Endothelial cell (in vitro differentiated cells): ENCODE measurements around the gene RFC4. TPM values are rescaled to one million over a fixed set of nuclear protein-coding genes. Genes with fewer than 3 reads are reported as not detected.

Source experiments
- DNase-seq: peaks from one replicate; pipeline ENCODE4 v3.0.0; 2021; ENCODE audit warnings: low spot score
- H3K27ac Mint-ChIP-seq: one replicate; pipeline ENCODE4 v1.8.0; 2021; ENCODE audit warnings: mixed read lengths, inconsistent platforms; ENCODE audit not compliant: unreplicated experiment
- H3K27me3 Mint-ChIP-seq: one replicate; pipeline ENCODE4 v1.8.0; 2021; ENCODE audit warnings: mild to moderate bottlenecking, moderate library complexity, mixed read lengths, inconsistent platforms; ENCODE audit not compliant: unreplicated experiment
- H3K36me3 Mint-ChIP-seq: one replicate; pipeline ENCODE4 v1.8.0; 2021; ENCODE audit warnings: mild to moderate bottlenecking, low read depth, mixed read lengths, inconsistent platforms; ENCODE audit not compliant: unreplicated experiment
- H3K4me1 Mint-ChIP-seq: one replicate; pipeline ENCODE4 v1.8.0; 2021; ENCODE audit warnings: mild to moderate bottlenecking, mixed read lengths, inconsistent platforms; ENCODE audit not compliant: unreplicated experiment
- H3K4me3 Mint-ChIP-seq: one replicate; pipeline ENCODE4 v1.8.0; 2021; ENCODE audit warnings: mild to moderate bottlenecking, mixed read lengths, inconsistent platforms; ENCODE audit not compliant: unreplicated experiment
- H3K9me3 Mint-ChIP-seq: one replicate; pipeline ENCODE4 v1.8.0; 2021; ENCODE audit warnings: mixed read lengths, inconsistent platforms; ENCODE audit not compliant: unreplicated experiment
- CTCF ChIP-seq: fragments of 200-600 bp; sonication (generic); IDR thresholded peaks from one replicate; pipeline ENCODE4 v1.5.0; 2021; ENCODE audit warnings: antibody characterized with exemption; ENCODE audit not compliant: unreplicated experiment
- total RNA-seq: library from RNA; stranded (reverse); fragmentation: NEBNext Ultra II Directional; extraction: Animal tissue kit (Norgen Biotek cat#: 25700); gene quantifications from one replicate; pipeline ENCODE4 v1.2.1, GENCODE V29; 2021; ENCODE audit not compliant: unreplicated experiment

The RFC4 gene
- total RNA-seq, 1 donor from 2014 or later, result 30.2 TPM

GRCh38 chr3:186790261-186790981 is 15.9 kb downstream of the RFC4 start:
- H3K4me1 Mint-ChIP-seq, result peaks cover 23% of the 10 kb centered on the region
- no peaks in the 10 kb centered on the region for H3K9me3 Mint-ChIP-seq
- no peak for TF ChIP-seq CTCF
- H3K27ac Mint-ChIP-seq, result no peak overlapping the region
- H3K27me3 Mint-ChIP-seq, result peaks cover 1% of the 10 kb centered on the region
- DNase-seq, result no peak
- peaks cover 50% of the 10 kb centered on the region for H3K36me3 Mint-ChIP-seq
- H3K4me3 Mint-ChIP-seq, result no peak overlapping the region

- Mint-ChIP-seq H3K9me3 (no peaks in the 10 kb centered on the region), H3K4me3 (no peak overlapping the region), H3K27ac (no peak overlapping the region), H3K36me3 (peaks cover 57% of the 10 kb centered on the region), H3K4me1 (peaks cover 29% of the 10 kb centered on the region), H3K27me3 (peaks cover 1% of the 10 kb centered on the region)
- DNase-seq, result no peak
- TF ChIP-seq CTCF, result no peak
Observed at GRCh38 chr3:186789554-186790260, 16.6 kb downstream of the RFC4 start.

GRCh38 chr3:186788482-186789370 is 17.6 kb downstream of the RFC4 start:
- peaks cover 37% of the 10 kb centered on the region for H3K4me1 Mint-ChIP-seq
- H3K9me3 Mint-ChIP-seq, result no peaks in the 10 kb centered on the region
- H3K36me3 Mint-ChIP-seq, result peaks cover 59% of the 10 kb centered on the region
- H3K4me3 Mint-ChIP-seq, result peak overlapping the region; percentile 69
- H3K27ac Mint-ChIP-seq, result no peak overlapping the region
- DNase-seq, result no peak
- no peak for TF ChIP-seq CTCF
- peaks cover 6% of the 10 kb centered on the region for H3K27me3 Mint-ChIP-seq

GRCh38 chr3:186787642-186788481 is 18.4 kb downstream of the RFC4 start:
- H3K4me1 Mint-ChIP-seq, result peaks cover 41% of the 10 kb centered on the region
- peaks cover 63% of the 10 kb centered on the region for H3K36me3 Mint-ChIP-seq
- peak overlapping the region; percentile 33 for H3K4me3 Mint-ChIP-seq
- no peaks in the 10 kb centered on the region for H3K9me3 Mint-ChIP-seq
- peak overlapping the region; percentile 22 for H3K27ac Mint-ChIP-seq
- DNase-seq, result no peak
- TF ChIP-seq CTCF, result no peak
- H3K27me3 Mint-ChIP-seq, result peaks cover 12% of the 10 kb centered on the region
